ENCODE results near the gene HDAC4. TPM values are rescaled to one million over a fixed set of nuclear protein-coding genes. Genes with fewer than 3 reads are reported as not detected.

The HDAC4 gene
- total RNA-seq, 1 experiment from 2014 or later, result 44.4 TPM

- TF ChIP-seq FOXP4 (CRISPR knock-in tag; IDR thresholded peaks at IDR 0.05), result no peak
- TF ChIP-seq STAT6 (CRISPR knock-in tag; conservative IDR thresholded peaks at IDR 0.05; ENCODE audit: low read depth), result no peak
- TF ChIP-seq CBFB (CRISPR knock-in tag; IDR thresholded peaks at IDR 0.05; ENCODE audit: low read depth), result no peak
- no peak for TF ChIP-seq NR3C1 (CRISPR knock-in tag; conservative IDR thresholded peaks at IDR 0.05; ENCODE audit: low read depth)
- TF ChIP-seq ZBTB21 (CRISPR knock-in tag; IDR thresholded peaks at IDR 0.05; ENCODE audit: borderline replicate concordance), result no peak
- TF ChIP-seq GRHL2 (CRISPR knock-in tag; IDR thresholded peaks at IDR 0.05; ENCODE audit: insufficient replicate concordance, severe bottlenecking), result no peak
- no peak for TF ChIP-seq ZNF423 (CRISPR knock-in tag; IDR thresholded peaks at IDR 0.05)
- no peak for TF ChIP-seq NFYB (CRISPR knock-in tag; conservative IDR thresholded peaks at IDR 0.05; ENCODE audit: low read depth)
- no peak for TF ChIP-seq CDX4 (CRISPR knock-in tag; IDR thresholded peaks at IDR 0.05; ENCODE audit: borderline replicate concordance)
- no peak for TF ChIP-seq NR1H2 (CRISPR knock-in tag; IDR thresholded peaks at IDR 0.05)
- TF ChIP-seq TEAD1 (CRISPR knock-in tag; IDR thresholded peaks at IDR 0.05), result no peak
Observed at GRCh38 chr2:239390546-239391285, 10.1 kb downstream of the HDAC4 start (continued).

- H3K4me1 Mint-ChIP-seq, result peaks cover 25% of the 10 kb centered on the region
- POLR2A ChIA-PET, result no interaction called here
- peaks cover 3% of the 10 kb centered on the region; the same call in 1 of the 2 replicates for H3K9me3 Mint-ChIP-seq
- no peaks in the 10 kb centered on the region for H3K27me3 Mint-ChIP-seq (ENCODE audit: low read depth)
- no peak overlapping the region for H3K27ac Mint-ChIP-seq
- H3K4me3 Mint-ChIP-seq, result no peak overlapping the region
- DNase-seq (ENCODE audit: low spot score) (no peak), ATAC-seq (no peak)
- TF ChIP-seq SOX15 (CRISPR knock-in tag; IDR thresholded peaks at IDR 0.05), result no peak
- TF ChIP-seq USF1 (CRISPR knock-in tag; IDR thresholded peaks at IDR 0.05), result no peak
- no peak for TF ChIP-seq ZNF138 (CRISPR knock-in tag; conservative IDR thresholded peaks at IDR 0.05)
- TF ChIP-seq E2F5 (CRISPR knock-in tag; IDR thresholded peaks at IDR 0.05), result no peak
- no peak for TF ChIP-seq SMAD4 (CRISPR knock-in tag; IDR thresholded peaks at IDR 0.05)
- TF ChIP-seq TEAD1 (CRISPR knock-in tag; IDR thresholded peaks at IDR 0.05), result no peak
- TF ChIP-seq ZBTB21 (CRISPR knock-in tag; IDR thresholded peaks at IDR 0.05; ENCODE audit: borderline replicate concordance), result no peak
- no peak for TF ChIP-seq ESRRA (CRISPR knock-in tag; IDR thresholded peaks at IDR 0.05; ENCODE audit: borderline replicate concordance)
- no peak for TF ChIP-seq ERG (CRISPR knock-in tag; IDR thresholded peaks at IDR 0.05)
- TF ChIP-seq KAT7 (CRISPR knock-in tag; IDR thresholded peaks at IDR 0.05; ENCODE audit: borderline replicate concordance), result no peak
- no peak for TF ChIP-seq CBFB (CRISPR knock-in tag; IDR thresholded peaks at IDR 0.05; ENCODE audit: low read depth)
- peaks cover 11% of the 10 kb centered on the region for H3K36me3 Mint-ChIP-seq
- CTCF ChIA-PET, result interaction anchor here (1.4 kb wide), 1 partner anchor 8 kb away, joined by 4 read pairs; no protein-coding TSS in a partner anchor
Observed at GRCh38 chr2:239389414-239390329, 11.1 kb downstream of the HDAC4 start.

All from WTC11 (cell line).